SK-N-SH (cell line): ENCODE results near the gene IGF1R.

Experiments used
- CTCF ChIP-seq: fragments of 200-600 bp; sonication (generic); IDR thresholded peaks from 2 replicates; pipeline ENCODE4 v1.6.1; 2017; ENCODE audit warnings: antibody characterized with exemption, mild to moderate bottlenecking, moderate library complexity
- EZH2phosphoT487 ChIP-seq: fragments of 200-600 bp; sonication (generic); IDR thresholded peaks from 2 replicates; pipeline ENCODE4 v1.6.1; 2017; ENCODE audit warnings: low read depth, mixed run types, mild to moderate bottlenecking, antibody characterized with exemption, moderate library complexity, borderline replicate concordance
- RCOR1 ChIP-seq: fragments of 150-350 bp; IDR thresholded peaks from 2 replicates; pipeline ENCODE4 v1.6.1; 2017; ENCODE audit warnings: antibody characterized with exemption, low read length
- REST ChIP-seq: IDR thresholded peaks from 2 replicates; pipeline ENCODE4 v1.6.1; 2012; ENCODE audit warnings: mild to moderate bottlenecking, low read depth, low read length, moderate library complexity
- TF ChIP-seq, protein P1 (sequence below): IDR thresholded peaks from 2 replicates; pipeline ENCODE4 v1.4.0; 2012; ENCODE audit warnings: low read depth

DNA sequence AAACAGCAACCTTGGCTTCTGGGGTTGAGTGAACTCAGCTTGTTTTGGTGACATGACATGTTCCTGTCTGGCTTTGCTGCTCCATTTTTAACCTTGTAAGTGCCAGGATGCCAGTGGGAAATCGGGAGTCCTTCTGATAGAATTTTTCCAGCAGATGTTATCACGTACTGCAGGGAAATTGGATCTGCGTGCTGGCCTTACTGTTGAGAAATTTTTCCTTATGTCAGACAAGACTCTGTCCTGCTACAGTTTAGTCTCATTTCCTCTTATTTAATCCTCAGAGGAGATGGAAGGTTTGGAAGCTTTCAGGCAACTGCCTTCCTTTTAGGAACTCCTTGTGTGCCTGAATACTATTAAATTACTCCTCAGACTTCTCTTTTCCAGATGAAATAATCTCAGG, 278.7 kb downstream of the IGF1R start:
- TF ChIP-seq CTCF (no peak), EZH2phosphoT487 (no peak), RCOR1 (no peak), REST (no peak)
- TF ChIP-seq, protein P1, sequence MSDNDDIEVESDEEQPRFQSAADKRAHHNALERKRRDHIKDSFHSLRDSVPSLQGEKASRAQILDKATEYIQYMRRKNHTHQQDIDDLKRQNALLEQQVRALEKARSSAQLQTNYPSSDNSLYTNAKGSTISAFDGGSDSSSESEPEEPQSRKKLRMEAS, result no peak
